Upper lobe of left lung (tissue), 4 donors: ENCODE results near the gene CMTR1.

Source experiments
- CTCF ChIP-seq, 6 experiments: fragments of 450-650 bp in 4 of 6; fragments of 200-600 bp in 2 of 6; sonication (generic) in 2 of 6; IDR thresholded peaks; one replicate each; pipeline ENCODE4 v1.5.1; 2016 to 2019; ENCODE audit warnings: antibody characterized with exemption in 6 of 6
- POLR2A ChIP-seq, 4 donors: fragments of 450-650 bp; IDR thresholded peaks; one replicate each; pipeline ENCODE4 v1.5.1; 2016 to 2017; ENCODE audit warnings: antibody characterized with exemption in 4 of 4, mild to moderate bottlenecking in 2 of 4
- POLR2AphosphoS5 ChIP-seq, 2 donors: sonication (generic); formaldehyde crosslinking; IDR thresholded peaks; one replicate each; pipeline ENCODE4 v1.5.1; 2017; ENCODE audit warnings: antibody characterized with exemption in 2 of 2

DNA sequence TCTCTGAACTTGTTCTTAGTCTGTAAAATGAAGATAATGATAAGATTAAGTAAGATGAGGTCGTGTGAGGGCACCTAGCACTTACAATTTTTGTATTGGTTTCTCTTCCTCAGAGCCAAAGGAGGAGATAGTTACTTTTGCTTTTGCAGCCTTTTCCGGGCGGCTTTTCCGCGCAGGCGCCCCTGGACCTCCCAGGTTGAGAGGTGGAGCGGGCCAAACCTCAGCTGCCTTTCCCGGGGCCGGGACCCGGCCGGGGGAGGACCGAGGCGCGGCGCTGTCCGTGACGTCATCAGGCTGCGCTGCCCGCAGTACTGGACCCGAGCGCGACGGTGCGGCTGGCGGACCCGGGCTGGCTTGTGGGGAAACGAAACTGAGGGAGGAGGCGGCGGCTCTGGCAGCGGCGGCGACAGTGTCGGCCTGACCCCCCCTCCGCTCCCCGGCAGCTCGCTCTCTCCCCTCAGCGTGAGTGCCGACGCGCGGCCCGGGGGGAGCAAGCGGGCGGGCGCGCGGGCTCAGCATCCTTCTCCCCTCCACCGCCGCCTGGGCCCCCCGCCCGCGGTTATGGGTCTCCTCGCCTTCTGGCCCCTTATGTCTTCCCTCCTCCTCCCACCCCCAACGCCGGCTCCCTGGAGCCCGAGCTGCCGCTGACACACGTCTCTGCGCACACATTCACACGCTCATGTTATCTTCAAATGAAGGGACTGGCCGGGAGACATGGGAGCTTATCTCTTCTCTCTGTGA lies at the start of gene CMTR1:
- TF ChIP-seq CTCF (IDR thresholded peaks at IDR 0.05), result peak in 2 of 6 experiments; percentile 28 to 39
- peak; percentile 90 to 92 for TF ChIP-seq POLR2AphosphoS5 (IDR thresholded peaks at IDR 0.05)
- peak in 3 of 4 donors; percentile 11 to 86 (median 84) for TF ChIP-seq POLR2A (IDR thresholded peaks at IDR 0.05)
